ENCODE data around the gene CACNB2. TPM values are rescaled to one million over a fixed set of nuclear protein-coding genes. Genes with fewer than 3 reads are reported as not detected.

CACNB2 gene
- total and polyA plus RNA-seq, 2 of the 13 experiments (the other 11 are each of a cell fraction or from before 2014, with no cell fraction given) = not detected

DNA sequence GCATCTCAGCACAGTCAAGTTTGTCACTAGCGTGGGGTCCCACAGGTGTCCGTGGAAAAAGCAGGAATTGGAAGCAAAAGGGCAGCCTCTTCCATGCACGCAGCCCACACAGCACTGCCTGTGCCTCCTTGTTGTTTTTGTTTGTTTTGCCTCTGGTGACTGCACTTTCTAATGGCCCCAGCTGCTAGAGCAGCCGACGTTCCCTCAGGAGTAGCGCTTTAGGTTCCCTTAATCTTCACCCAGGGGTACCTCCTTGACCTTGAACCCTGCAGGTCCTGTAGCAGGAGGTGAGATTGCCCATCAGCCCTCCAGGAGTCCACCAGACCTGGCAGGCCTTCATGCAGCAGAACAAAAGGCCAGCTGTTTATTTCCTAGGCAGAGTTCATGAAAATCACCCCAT is 210.1 kb downstream of the CACNB2 start:
- 0% methylated on average over 6 of the region's 6 CpGs for WGBS (ENCODE audit: low lambda C conversion rate)
- Histone ChIP-seq H3K9ac (ENCODE audit: insufficient read depth, low read depth, low read length) (no peak overlapping the region), H3K4me1 (ENCODE audit: insufficient read depth, low read length) (no peaks in the 10 kb centered on the region), H3K4me3 (replicated peaks in 1 of 3; ENCODE audit: insufficient read depth in 1 of 3, low read depth in 2 of 3, low read length in 3 of 3) (no peak overlapping the region), H3K36me3 (replicated peaks in 1 of 2; ENCODE audit: control insufficient read depth in 1 of 2, insufficient read depth in 2 of 2, low read length in 2 of 2) (no peaks in the 10 kb centered on the region), H2AFZ (ENCODE audit: low read length) (no peak overlapping the region), H3K79me2 (ENCODE audit: insufficient read depth, low read length) (no peaks in the 10 kb centered on the region), H4K20me1 (ENCODE audit: insufficient read depth, low read length) (no peaks in the 10 kb centered on the region), H3K27me3 (ENCODE audit: control insufficient read depth in 1 of 2, insufficient read depth in 2 of 2, low read length in 2 of 2) (peaks cover 0 to 2% of the 10 kb centered on the region in 2 experiments; a peak in 1 of 5 replicates), H3K27ac (ENCODE audit: extremely low read length, insufficient read depth, low read length) (no peak overlapping the region), H3K9me3 (ENCODE audit: low read length) (no peaks in the 10 kb centered on the region), H3K4me2 (ENCODE audit: low read depth, low read length) (no peak overlapping the region)
- POLR2A ChIA-PET = no interaction called here
- CTCF ChIA-PET (ENCODE audit: low intra/inter-chr PET ratio, low total read pairs) = no interaction called here
- TF ChIP-seq ZNF780A (CRISPR knock-in tag; IDR thresholded peaks at IDR 0.05) (no peak), ZFP91 (CRISPR knock-in tag; IDR thresholded peaks at IDR 0.05; ENCODE audit: borderline replicate concordance) (no peak), HMG20B (CRISPR knock-in tag; conservative IDR thresholded peaks at IDR 0.05) (no peak), ZNF749 (CRISPR knock-in tag; IDR thresholded peaks at IDR 0.05; ENCODE audit: borderline replicate concordance) (no peak), LCORL (IDR thresholded peaks at IDR 0.05) (no peak), LCORL (CRISPR knock-in tag; IDR thresholded peaks at IDR 0.05) (no peak), NCOA1 (CRISPR knock-in tag; IDR thresholded peaks at IDR 0.05) (no peak)
- intact Hi-C loops (cut with micrococcal nuclease; ENCODE audit: unreplicated experiment) = no loop called here
- FAIRE-seq = no peak
- BruUV-seq (replicated peaks) = no TSS peak
- in situ Hi-C loops (cut with HindIII; ENCODE audit: extremely low pct_ligation_motif_present, low pct_unique_long_range_greater_than_20kb) = no loop called here
- no peak for DNase-seq (ENCODE audit: low spot score)
- no peak for ATAC-seq

- H3K79me2 ChIP-seq (ENCODE audit: insufficient read depth, low read length) = no peaks in the 10 kb centered on the region
- no peak overlapping the region for H3K9ac ChIP-seq (ENCODE audit: insufficient read depth, low read depth, low read length)
- no peak overlapping the region for H3K4me2 ChIP-seq (ENCODE audit: low read depth, low read length)
- H3K4me3 ChIP-seq (replicated peaks in 1 of 3; ENCODE audit: insufficient read depth in 1 of 3, low read depth in 2 of 3, low read length in 3 of 3) = no peak overlapping the region
- no peak overlapping the region for H2AFZ ChIP-seq (ENCODE audit: low read length)
- whole genome bisulfite sequencing (ENCODE audit: low lambda C conversion rate) = 1% methylated on average over 2 of the region's 2 CpGs
- no peaks in the 10 kb centered on the region; a peak in 2 of 5 replicates for H3K27me3 ChIP-seq (ENCODE audit: control insufficient read depth in 1 of 2, insufficient read depth in 2 of 2, low read length in 2 of 2)
- no peaks in the 10 kb centered on the region for H3K9me3 ChIP-seq (ENCODE audit: low read length)
- no peaks in the 10 kb centered on the region for H3K4me1 ChIP-seq (ENCODE audit: insufficient read depth, low read length)
- ATAC-seq (no peak), DNase-seq (ENCODE audit: low spot score) (no peak), FAIRE-seq (no peak)
- intact Hi-C loops (cut with micrococcal nuclease; ENCODE audit: unreplicated experiment) = no loop called here
- ChIA-PET CTCF (ENCODE audit: low intra/inter-chr PET ratio, low total read pairs) (no interaction called here), POLR2A (no interaction called here)
- H3K36me3 ChIP-seq (replicated peaks in 1 of 2; ENCODE audit: control insufficient read depth in 1 of 2, insufficient read depth in 2 of 2, low read length in 2 of 2) = no peaks in the 10 kb centered on the region
- no TSS peak for BruUV-seq (replicated peaks)
- in situ Hi-C loops (cut with HindIII; ENCODE audit: extremely low pct_ligation_motif_present, low pct_unique_long_range_greater_than_20kb) = no loop called here
- H3K27ac ChIP-seq (ENCODE audit: extremely low read length, insufficient read depth, low read length) = no peak overlapping the region
- no peaks in the 10 kb centered on the region for H4K20me1 ChIP-seq (ENCODE audit: insufficient read depth, low read length)
- TF ChIP-seq HNRNPL (IDR thresholded peaks at IDR 0.05; ENCODE audit: low read depth, low read length) (no peak), CREM (IDR thresholded peaks at IDR 0.05) (no peak), CREM (CRISPR knock-in tag; IDR thresholded peaks at IDR 0.05) (no peak), BRF2 (CRISPR knock-in tag; IDR thresholded peaks at IDR 0.05) (no peak), ATF7 (IDR thresholded peaks at IDR 0.05) (no peak), ATF7 (CRISPR knock-in tag; IDR thresholded peaks at IDR 0.05) (no peak), GATAD2A (CRISPR knock-in tag; IDR thresholded peaks at IDR 0.05) (no peak), SIN3A (IDR thresholded peaks at IDR 0.05; ENCODE audit: borderline replicate concordance, low read depth, low read length) (no peak), SRSF9 (IDR thresholded peaks at IDR 0.05; ENCODE audit: borderline replicate concordance, insufficient read depth, low read depth, low read length, poor library complexity, severe bottlenecking) (no peak), ZNF136 (CRISPR knock-in tag; IDR thresholded peaks at IDR 0.05; ENCODE audit: low read depth) (no peak)
- TF ChIP-seq, protein P1, sequence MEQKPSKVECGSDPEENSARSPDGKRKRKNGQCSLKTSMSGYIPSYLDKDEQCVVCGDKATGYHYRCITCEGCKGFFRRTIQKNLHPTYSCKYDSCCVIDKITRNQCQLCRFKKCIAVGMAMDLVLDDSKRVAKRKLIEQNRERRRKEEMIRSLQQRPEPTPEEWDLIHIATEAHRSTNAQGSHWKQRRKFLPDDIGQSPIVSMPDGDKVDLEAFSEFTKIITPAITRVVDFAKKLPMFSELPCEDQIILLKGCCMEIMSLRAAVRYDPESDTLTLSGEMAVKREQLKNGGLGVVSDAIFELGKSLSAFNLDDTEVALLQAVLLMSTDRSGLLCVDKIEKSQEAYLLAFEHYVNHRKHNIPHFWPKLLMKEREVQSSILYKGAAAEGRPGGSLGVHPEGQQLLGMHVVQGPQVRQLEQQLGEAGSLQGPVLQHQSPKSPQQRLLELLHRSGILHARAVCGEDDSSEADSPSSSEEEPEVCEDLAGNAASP (CRISPR knock-in tag; IDR thresholded peaks at IDR 0.05; ENCODE audit: borderline replicate concordance) = no peak
Observed at GRCh38 chr10:18351421-18351820, 211.2 kb downstream of the CACNB2 start.
